GM12865 (cell line): ENCODE measurements around the gene DCLK3.

ENCODE experiments used
- DNase-seq: peaks from one replicate; pipeline ENCODE4 v3.0.0; 2010; ENCODE audit warnings: low read depth
- H3K4me3 ChIP-seq: 2 replicates; pipeline ENCODE4 v1.5.1; 2011; ENCODE audit warnings: mild to moderate bottlenecking, low read depth, low read length, control low read depth
- CTCF ChIP-seq: IDR thresholded peaks from 2 replicates; pipeline ENCODE4 v1.5.1; 2011; ENCODE audit warnings: low read length, control low read depth, low read depth, inconsistent platforms; ENCODE audit not compliant: insufficient read depth; ENCODE audit errors: missing control alignments

The DCLK3 gene

GRCh38 chr3:36786921-36787890 is 22.9 kb upstream of the DCLK3 start:
- no peak for TF ChIP-seq CTCF
- no peak overlapping the region for H3K4me3 ChIP-seq
- no peak for DNase-seq

- TF ChIP-seq CTCF, result no peak
- no peak for DNase-seq
- no peak overlapping the region for H3K4me3 ChIP-seq
Observed at GRCh38 chr3:36784138-36784635, 19.8 kb upstream of the DCLK3 start.

GRCh38 chr3:36777424-36778218 is 13.3 kb upstream of the DCLK3 start:
- DNase-seq, result no peak
- TF ChIP-seq CTCF, result no peak
- H3K4me3 ChIP-seq, result no peak overlapping the region

- TF ChIP-seq CTCF, result no peak
Observed at GRCh38 chr3:36776436-36776835, 12.1 kb upstream of the DCLK3 start.

GRCh38 chr3:36774052-36774451 is 9.7 kb upstream of the DCLK3 start:
- TF ChIP-seq CTCF, result no peak
- H3K4me3 ChIP-seq, result no peak overlapping the region
- no peak for DNase-seq

More at GRCh38 chr3:36776436-36776835, 12.1 kb upstream of the DCLK3 start:
- H3K4me3 ChIP-seq, result no peak overlapping the region
- no peak for DNase-seq

- TF ChIP-seq CTCF, result no peak
- DNase-seq, result no peak
- no peak overlapping the region for H3K4me3 ChIP-seq
Observed at GRCh38 chr3:36771931-36772330, 7.6 kb upstream of the DCLK3 start.
